A673 (cell line): ENCODE measurements around the gene PLEKHA8. TPM values are rescaled to one million over a fixed set of nuclear protein-coding genes. Genes with fewer than 3 reads are reported as not detected.
A peak's percentile ranks its signal among the peaks of the same experiment; 100 is the strongest.

Experiments used
- BruUV-seq: library from RNA; stranded (reverse); fragments of 400-500 nt; replicated peaks from 2 replicates; lab custom pipeline; 2021; lab: Mats Ljungman, UMichigan
- CTCF ChIA-PET: fragments of 300-600 bp; sonication (Branson Sonifier 250); formaldehyde crosslinking; loops from one replicate; lab custom pipeline; 2022; ENCODE audit warnings: antibody characterized with exemption; lab: Charles Lee
- POLR2A ChIA-PET: fragments of 300-600 bp; sonication (Branson Sonifier 250); formaldehyde crosslinking; loops from one replicate; lab custom pipeline; 2022; ENCODE audit warnings: antibody characterized with exemption; ENCODE audit not compliant: low non-redundant PET; lab: Charles Lee
- DNase-seq: peaks from one replicate; pipeline ENCODE4 v3.0.0-alpha.2; 2015; ENCODE audit warnings: low spot score
- H3K27ac ChIP-seq: fragments of 200-600 bp; sonication (generic); 2 replicates; pipeline ENCODE4 v1.5.1; 2016; ENCODE audit warnings: mixed run types, low read depth, mild to moderate bottlenecking, mixed read lengths, antibody characterized with exemption, low read length; ENCODE audit not compliant: poor library complexity, severe bottlenecking
- H3K27me3 ChIP-seq: fragments of 200-600 bp; sonication (generic); replicated peaks from 2 replicates; pipeline ENCODE4 v1.6.1; 2017; ENCODE audit warnings: mixed run types, low read depth, mild to moderate bottlenecking, mixed read lengths, antibody characterized with exemption, low read length; ENCODE audit not compliant: insufficient read depth, poor library complexity
- H3K36me3 ChIP-seq: fragments of 200-600 bp; sonication (generic); 2 replicates; pipeline ENCODE4 v1.6.1; 2016; ENCODE audit warnings: mixed run types, mild to moderate bottlenecking, mixed read lengths, antibody characterized with exemption, low read length; ENCODE audit not compliant: insufficient read depth, poor library complexity, severe bottlenecking
- H3K4me1 ChIP-seq: fragments of 200-600 bp; sonication (generic); 2 replicates; pipeline ENCODE4 v1.6.1; 2017; ENCODE audit warnings: mixed run types, mild to moderate bottlenecking, mixed read lengths, antibody characterized with exemption, low read length; ENCODE audit not compliant: insufficient read depth, poor library complexity, severe bottlenecking
- H3K4me3 ChIP-seq: fragments of 200-600 bp; sonication (generic); 2 replicates; pipeline ENCODE4 v1.5.1; 2016; ENCODE audit warnings: low read depth, mixed run types, mild to moderate bottlenecking, mixed read lengths, low read length; ENCODE audit not compliant: poor library complexity, severe bottlenecking
- H3K9me3 ChIP-seq: fragments of 200-600 bp; sonication (generic); 2 replicates; pipeline ENCODE4 v1.6.1; 2016; ENCODE audit warnings: mixed run types, low read depth, mild to moderate bottlenecking, mixed read lengths, antibody characterized with exemption, low read length; ENCODE audit not compliant: poor library complexity, severe bottlenecking
- EZH2 ChIP-seq: fragments of 200-600 bp; sonication (generic); IDR thresholded peaks from 2 replicates; pipeline ENCODE4 v1.6.1; 2017; ENCODE audit warnings: borderline replicate concordance, low read depth, mild to moderate bottlenecking, mixed read lengths, antibody characterized with exemption, low read length; ENCODE audit not compliant: poor library complexity, severe bottlenecking
- intact Hi-C: fragments of 100-400 bp; cut with micrococcal nuclease; formaldehyde crosslinking; loops from one replicate; pipeline ENCODE4 v1.10.0; 2022; ENCODE audit not compliant: unreplicated experiment
- total RNA-seq: library from RNA; stranded (reverse); gene quantifications from 2 replicates; pipeline ENCODE4 v1.2.3, GENCODE V29; 2021
- TF ChIP-seq, protein P1 (sequence below): fragments of 300-800, 200-600 bp; sonication (generic); conservative IDR thresholded peaks from 2 replicates; pipeline ENCODE4 v1.5.1; 2017; ENCODE audit warnings: low read depth, mild to moderate bottlenecking, antibody characterized with exemption, low read length, moderate library complexity, mixed read lengths

PLEKHA8 gene
- total RNA-seq, 1 experiment from 2014 or later: 22.2 TPM

GRCh38 chr7:30134611-30135300 is 106.5 kb downstream of the PLEKHA8 start, which contains the start of gene MTURN:
Gene MTURN, plus strand, starts transcription at chr7:30134986. Its CDS starts 151 bp downstream, at chr7:30135137.
- DNase-seq: peak; percentile 87
- Histone ChIP-seq H3K4me3 (peak within 1 kb of the TSS; percentile 69), H3K4me1 (no peaks in the 10 kb centered on the region), H3K27ac (no peak within 1 kb of the TSS), H3K9me3 (no peaks in the 10 kb centered on the region), H3K36me3 (no peaks in the 10 kb centered on the region), H3K27me3 (peaks cover 5% of the 10 kb centered on the region)
- ChIA-PET POLR2A (interaction anchor here (0.6 kb wide), 2 partner anchors 13 to 1393 kb away, joined by 3 read pairs; no protein-coding TSS in a partner anchor), CTCF (no interaction called here)
- intact Hi-C loops: no loop called here
- TF ChIP-seq EZH2: no peak
- TF ChIP-seq, protein P1, sequence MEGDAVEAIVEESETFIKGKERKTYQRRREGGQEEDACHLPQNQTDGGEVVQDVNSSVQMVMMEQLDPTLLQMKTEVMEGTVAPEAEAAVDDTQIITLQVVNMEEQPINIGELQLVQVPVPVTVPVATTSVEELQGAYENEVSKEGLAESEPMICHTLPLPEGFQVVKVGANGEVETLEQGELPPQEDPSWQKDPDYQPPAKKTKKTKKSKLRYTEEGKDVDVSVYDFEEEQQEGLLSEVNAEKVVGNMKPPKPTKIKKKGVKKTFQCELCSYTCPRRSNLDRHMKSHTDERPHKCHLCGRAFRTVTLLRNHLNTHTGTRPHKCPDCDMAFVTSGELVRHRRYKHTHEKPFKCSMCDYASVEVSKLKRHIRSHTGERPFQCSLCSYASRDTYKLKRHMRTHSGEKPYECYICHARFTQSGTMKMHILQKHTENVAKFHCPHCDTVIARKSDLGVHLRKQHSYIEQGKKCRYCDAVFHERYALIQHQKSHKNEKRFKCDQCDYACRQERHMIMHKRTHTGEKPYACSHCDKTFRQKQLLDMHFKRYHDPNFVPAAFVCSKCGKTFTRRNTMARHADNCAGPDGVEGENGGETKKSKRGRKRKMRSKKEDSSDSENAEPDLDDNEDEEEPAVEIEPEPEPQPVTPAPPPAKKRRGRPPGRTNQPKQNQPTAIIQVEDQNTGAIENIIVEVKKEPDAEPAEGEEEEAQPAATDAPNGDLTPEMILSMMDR: no peak
- no TSS peak for BruUV-seq

- peak overlapping the region; percentile 69 for H3K4me3 ChIP-seq
- CTCF ChIA-PET: no interaction called here
- TF ChIP-seq, protein P1: no peak
- TF ChIP-seq EZH2: no peak
- H3K9me3 ChIP-seq: no peaks in the 10 kb centered on the region
- POLR2A ChIA-PET: interaction anchor here (0.6 kb wide), 2 partner anchors 14 to 1392 kb away, joined by 3 read pairs; no protein-coding TSS in a partner anchor
- no peaks in the 10 kb centered on the region for H3K36me3 ChIP-seq
- BruUV-seq: no TSS peak
- intact Hi-C loops: no loop called here
- H3K4me1 ChIP-seq: no peaks in the 10 kb centered on the region
- DNase-seq: peak; percentile 39
- H3K27me3 ChIP-seq: peaks cover 5% of the 10 kb centered on the region
- no peak overlapping the region for H3K27ac ChIP-seq
These were observed 107.3 kb downstream of the PLEKHA8 start for GRCh38 chr7:30135301-30136116.

DNA sequence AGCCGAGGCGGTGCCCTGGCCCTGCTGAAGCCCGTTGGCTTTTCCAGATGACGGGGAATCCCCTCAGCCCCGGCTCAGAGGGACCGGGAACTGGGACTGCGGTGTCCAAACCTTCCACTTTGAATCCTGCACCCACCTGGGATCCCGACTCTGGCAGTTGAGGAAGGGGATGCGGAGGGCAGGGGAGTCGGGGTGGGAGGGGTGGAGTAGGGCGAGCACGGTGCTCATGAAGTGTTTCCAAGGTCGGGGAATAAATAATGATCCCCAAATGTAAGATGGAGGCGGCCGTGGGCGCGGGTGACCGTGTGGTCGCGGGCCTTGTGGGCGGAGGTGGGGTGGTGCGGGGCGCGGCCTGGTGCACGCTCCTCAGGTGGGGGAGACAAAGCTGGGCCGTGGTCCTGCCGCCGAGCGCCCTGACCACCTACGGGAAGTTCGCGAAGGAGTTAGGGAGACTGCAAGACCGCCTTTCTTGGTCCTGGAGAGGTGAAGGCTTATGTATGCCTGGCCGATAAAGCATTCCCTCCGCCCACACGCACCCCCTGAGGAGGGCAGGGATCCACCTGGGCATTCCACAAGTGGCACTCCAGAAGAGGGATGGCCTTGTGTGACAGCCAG is 108.0 kb downstream of the PLEKHA8 start:
- Histone ChIP-seq H3K9me3 (no peaks in the 10 kb centered on the region), H3K4me3 (peak overlapping the region; percentile 69), H3K27ac (no peak overlapping the region), H3K36me3 (no peaks in the 10 kb centered on the region), H3K4me1 (no peaks in the 10 kb centered on the region), H3K27me3 (peaks cover 5% of the 10 kb centered on the region)
- CTCF ChIA-PET: no interaction called here
- BruUV-seq: no TSS peak
- DNase-seq: no peak
- intact Hi-C loops: no loop called here
- TF ChIP-seq EZH2: no peak
- TF ChIP-seq, protein P1: no peak
- POLR2A ChIA-PET: no interaction called here
